ENCODE results near the gene KIAA1614.

KIAA1614 gene

GRCh38 chr1:180927841-180928240 is 15.1 kb downstream of the KIAA1614 start:
- H3K27me3 Mint-ChIP-seq = peaks cover 22% of the 10 kb centered on the region
- H3K4me1 Mint-ChIP-seq = peaks cover 8% of the 10 kb centered on the region
- ATAC-seq = no peak
- H3K9me3 Mint-ChIP-seq = no peaks in the 10 kb centered on the region
- DNase-seq = no peak
- no peak overlapping the region for H3K4me3 Mint-ChIP-seq
- H3K27ac Mint-ChIP-seq = no peak overlapping the region

- Mint-ChIP-seq H3K27me3 (peaks cover 17% of the 10 kb centered on the region), H3K4me3 (no peak overlapping the region), H3K27ac (no peak overlapping the region), H3K4me1 (peaks cover 8% of the 10 kb centered on the region), H3K9me3 (no peaks in the 10 kb centered on the region)
- ATAC-seq (no peak), DNase-seq (no peak)
Observed at GRCh38 chr1:180928331-180929230, 15.9 kb downstream of the KIAA1614 start.

- no peaks in the 10 kb centered on the region for H3K9me3 Mint-ChIP-seq
- peaks cover 10% of the 10 kb centered on the region for H3K4me1 Mint-ChIP-seq
- ATAC-seq = no peak
- H3K27me3 Mint-ChIP-seq = peaks cover 11% of the 10 kb centered on the region
- H3K4me3 Mint-ChIP-seq = no peak overlapping the region
- DNase-seq = no peak
- H3K27ac Mint-ChIP-seq = peak overlapping the region in 1 of 2 donors; percentile 46
Observed at GRCh38 chr1:180929389-180929788, 16.7 kb downstream of the KIAA1614 start.

- DNase-seq (no peak), ATAC-seq (no peak)
- Mint-ChIP-seq H3K27ac (no peak overlapping the region), H3K4me3 (no peak overlapping the region), H3K27me3 (peaks cover 2% of the 10 kb centered on the region), H3K4me1 (peaks cover 17% of the 10 kb centered on the region), H3K9me3 (no peaks in the 10 kb centered on the region)
Observed at GRCh38 chr1:180930687-180931086, 18.0 kb downstream of the KIAA1614 start.

GRCh38 chr1:180931529-180931928 is 18.8 kb downstream of the KIAA1614 start:
- no peak overlapping the region for H3K27ac Mint-ChIP-seq
- no peak overlapping the region for H3K4me3 Mint-ChIP-seq
- no peaks in the 10 kb centered on the region for H3K9me3 Mint-ChIP-seq
- H3K27me3 Mint-ChIP-seq = no peaks in the 10 kb centered on the region
- peaks cover 12% of the 10 kb centered on the region for H3K4me1 Mint-ChIP-seq
- ATAC-seq = no peak
- no peak for DNase-seq

- Mint-ChIP-seq H3K4me3 (no peak overlapping the region), H3K9me3 (no peaks in the 10 kb centered on the region), H3K27ac (no peak overlapping the region), H3K4me1 (peaks cover 8% of the 10 kb centered on the region), H3K27me3 (no peaks in the 10 kb centered on the region)
- ATAC-seq (no peak), DNase-seq (no peak)
Observed at GRCh38 chr1:180932378-180932777, 19.7 kb downstream of the KIAA1614 start.

GRCh38 chr1:180933141-180933540 is 20.4 kb downstream of the KIAA1614 start:
- Mint-ChIP-seq H3K9me3 (no peaks in the 10 kb centered on the region), H3K4me3 (no peak overlapping the region), H3K4me1 (peaks cover 16% of the 10 kb centered on the region), H3K27ac (no peak overlapping the region), H3K27me3 (no peaks in the 10 kb centered on the region)
- ATAC-seq = no peak
- DNase-seq = no peak

- no peak overlapping the region for H3K4me3 Mint-ChIP-seq
- H3K4me1 Mint-ChIP-seq = peaks cover 20% of the 10 kb centered on the region
- H3K27ac Mint-ChIP-seq = no peak overlapping the region
- ATAC-seq (no peak), DNase-seq (no peak)
- H3K27me3 Mint-ChIP-seq = no peaks in the 10 kb centered on the region
- no peaks in the 10 kb centered on the region for H3K9me3 Mint-ChIP-seq
Observed at GRCh38 chr1:180934563-180934962, 21.9 kb downstream of the KIAA1614 start.

- Mint-ChIP-seq H3K9me3 (no peaks in the 10 kb centered on the region), H3K27ac (no peak overlapping the region), H3K27me3 (no peaks in the 10 kb centered on the region), H3K4me3 (no peak overlapping the region), H3K4me1 (peaks cover 20% of the 10 kb centered on the region)
- ATAC-seq (peak; percentile 7), DNase-seq (no peak)
Observed at GRCh38 chr1:180935326-180936109, 22.8 kb downstream of the KIAA1614 start.

- Mint-ChIP-seq H3K9me3 (no peaks in the 10 kb centered on the region), H3K4me1 (peaks cover 20% of the 10 kb centered on the region), H3K27me3 (no peaks in the 10 kb centered on the region), H3K4me3 (no peak overlapping the region), H3K27ac (no peak overlapping the region)
- no peak for DNase-seq
- ATAC-seq = no peak
Observed at GRCh38 chr1:180936110-180937011, 23.7 kb downstream of the KIAA1614 start.

- no peak overlapping the region for H3K4me3 Mint-ChIP-seq
- ATAC-seq (no peak), DNase-seq (no peak)
- H3K27me3 Mint-ChIP-seq = no peaks in the 10 kb centered on the region
- H3K9me3 Mint-ChIP-seq = no peaks in the 10 kb centered on the region
- H3K4me1 Mint-ChIP-seq = peaks cover 20% of the 10 kb centered on the region
- no peak overlapping the region for H3K27ac Mint-ChIP-seq
Observed at GRCh38 chr1:180937012-180937372, 24.3 kb downstream of the KIAA1614 start.

- Mint-ChIP-seq H3K4me3 (no peak overlapping the region), H3K4me1 (peaks cover 20% of the 10 kb centered on the region), H3K27me3 (no peaks in the 10 kb centered on the region), H3K9me3 (no peaks in the 10 kb centered on the region), H3K27ac (peak overlapping the region; percentile 29 to 36)
- no peak for ATAC-seq
- DNase-seq = no peak
Observed at GRCh38 chr1:180937624-180938225, 25.0 kb downstream of the KIAA1614 start.

GRCh38 chr1:180939073-180939710 is 26.5 kb downstream of the KIAA1614 start:
- no peak overlapping the region for H3K4me3 Mint-ChIP-seq
- DNase-seq (no peak), ATAC-seq (peak; percentile 8)
- H3K4me1 Mint-ChIP-seq = peaks cover 20% of the 10 kb centered on the region
- no peaks in the 10 kb centered on the region for H3K9me3 Mint-ChIP-seq
- H3K27ac Mint-ChIP-seq = peak overlapping the region in 1 of 2 donors; percentile 53
- no peaks in the 10 kb centered on the region for H3K27me3 Mint-ChIP-seq

- peak overlapping the region in 1 of 2 donors; percentile 53 for H3K27ac Mint-ChIP-seq
- no peaks in the 10 kb centered on the region for H3K9me3 Mint-ChIP-seq
- ATAC-seq = no peak
- DNase-seq = no peak
- no peak overlapping the region for H3K4me3 Mint-ChIP-seq
- H3K4me1 Mint-ChIP-seq = peaks cover 15% of the 10 kb centered on the region
- H3K27me3 Mint-ChIP-seq = no peaks in the 10 kb centered on the region
Observed at GRCh38 chr1:180939711-180940103, 27.0 kb downstream of the KIAA1614 start.

- H3K27me3 Mint-ChIP-seq = no peaks in the 10 kb centered on the region
- H3K4me1 Mint-ChIP-seq = peaks cover 12% of the 10 kb centered on the region
- no peak overlapping the region for H3K27ac Mint-ChIP-seq
- H3K9me3 Mint-ChIP-seq = no peaks in the 10 kb centered on the region
- DNase-seq (no peak), ATAC-seq (no peak)
- H3K4me3 Mint-ChIP-seq = no peak overlapping the region
Observed at GRCh38 chr1:180940445-180940844, 27.7 kb downstream of the KIAA1614 start.
